B cell (primary cell): ENCODE measurements around the gene MAPKAPK3.

ENCODE experiments used
- CTCF ChIP-seq: fragments of 200-600 bp; IDR thresholded peaks from one replicate; pipeline ENCODE4 v1.8.0; 2022; ENCODE audit warnings: antibody characterized with exemption, mild to moderate bottlenecking
- EZH2 ChIP-seq: IDR thresholded peaks from 2 replicates; pipeline ENCODE4 v1.6.1; 2012; ENCODE audit warnings: borderline replicate concordance, low read depth, mild to moderate bottlenecking, moderate library complexity, low read length; ENCODE audit not compliant: insufficient read depth, poor library complexity, severe bottlenecking

DNA sequence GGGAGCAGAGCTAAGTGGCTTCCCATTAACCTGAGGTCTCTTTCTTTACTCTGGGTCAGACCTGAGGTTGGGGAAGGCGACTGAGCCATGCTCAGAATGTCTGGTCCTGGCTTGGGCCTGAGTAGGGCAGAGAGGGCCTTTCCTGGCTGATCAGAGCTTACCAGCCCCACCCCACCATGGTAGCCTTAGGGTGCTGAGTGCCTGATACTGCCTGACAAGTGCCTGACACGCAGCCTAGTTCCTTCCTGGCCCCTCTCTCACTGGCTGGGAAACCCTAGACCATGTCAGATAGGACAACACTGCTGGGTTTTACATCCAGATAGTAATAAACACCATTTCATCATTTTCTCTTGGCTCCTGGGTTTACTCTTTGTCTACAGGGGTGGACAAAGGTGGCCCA is 32.0 kb downstream of the MAPKAPK3 start:
- no peak for TF ChIP-seq CTCF
- no peak for TF ChIP-seq EZH2
